PC-9 (cell line): ENCODE measurements around the gene ANKRD52. TPM values are rescaled to one million over a fixed set of nuclear protein-coding genes. Genes with fewer than 3 reads are reported as not detected.

Source experiments
- BruUV-seq: library from RNA; stranded (reverse); fragments of 400-500 nt; replicated peaks from 2 replicates; lab custom pipeline; 2021; lab: Mats Ljungman, UMichigan
- CTCF ChIA-PET: fragments of 300-600 bp; sonication (Branson Sonifier 250); formaldehyde crosslinking; loops from one replicate; lab custom pipeline; 2022; ENCODE audit warnings: antibody characterized with exemption; lab: Charles Lee
- POLR2A ChIA-PET: fragments of 300-600 bp; sonication (Branson Sonifier 250); formaldehyde crosslinking; loops from one replicate; lab custom pipeline; 2022; ENCODE audit warnings: antibody characterized with exemption; ENCODE audit not compliant: unreplicated experiment; lab: Charles Lee
- DNase-seq, 2 experiments: peaks; one replicate each; pipeline versions ENCODE4 v3.0.0 to v3.0.0-alpha.2; 2015 to 2022; ENCODE audit warnings: mixed read lengths in 1 of 2
- H2AFZ ChIP-seq: fragments of 200-600 bp; sonication (generic); 2 replicates; pipeline ENCODE4 v1.8.1; 2017; ENCODE audit warnings: antibody characterized with exemption
- H3F3A ChIP-seq: fragments of 200-600 bp; sonication (generic); 2 replicates; pipeline ENCODE4 v1.8.1; 2017; ENCODE audit warnings: antibody characterized with exemption, mild to moderate bottlenecking, low read depth; ENCODE audit not compliant: insufficient read depth
- H3K27ac ChIP-seq: fragments of 200-600 bp; sonication (generic); 2 replicates; pipeline ENCODE4 v1.6.1; 2016; ENCODE audit warnings: mixed run types
- H3K27me3 ChIP-seq: fragments of 200-600 bp; sonication (generic); 2 replicates; pipeline ENCODE4 v1.6.1; 2016; ENCODE audit warnings: low read depth, mixed run types; ENCODE audit not compliant: insufficient read depth
- H3K36me3 ChIP-seq: fragments of 200-600 bp; sonication (generic); 2 replicates; pipeline ENCODE4 v1.6.1; 2016; ENCODE audit warnings: low read depth, mixed run types
- H3K4me1 ChIP-seq: fragments of 200-600 bp; sonication (generic); replicated peaks from 2 replicates; pipeline ENCODE4 v1.6.1; 2016; ENCODE audit warnings: mixed run types; ENCODE audit not compliant: insufficient read depth
- H3K4me2 ChIP-seq: fragments of 200-600 bp; sonication (generic); 2 replicates; pipeline ENCODE4 v1.6.1; 2017; ENCODE audit warnings: mixed run types
- H3K4me3 ChIP-seq: fragments of 200-600 bp; sonication (generic); 2 replicates; pipeline ENCODE4 v1.6.1; 2016; ENCODE audit warnings: mixed run types
- H3K79me2 ChIP-seq: fragments of 200-600 bp; sonication (generic); 2 replicates; pipeline ENCODE4 v1.6.1; 2017; ENCODE audit warnings: low read depth, mixed run types
- H3K9me2 ChIP-seq: fragments of 200-600 bp; sonication (generic); 2 replicates; pipeline ENCODE4 v1.8.1; 2017; ENCODE audit warnings: mild to moderate bottlenecking; ENCODE audit not compliant: insufficient read depth
- H3K9me3 ChIP-seq: fragments of 200-600 bp; sonication (generic); 2 replicates; pipeline ENCODE4 v1.8.1; 2016; ENCODE audit warnings: low read depth; ENCODE audit not compliant: insufficient read depth
- H4K20me1 ChIP-seq: fragments of 200-600 bp; sonication (generic); 2 replicates; pipeline ENCODE4 v1.8.1; 2017; ENCODE audit not compliant: insufficient read depth
- EZH2 ChIP-seq: fragments of 200-600 bp; sonication (generic); IDR thresholded peaks from 2 replicates; pipeline ENCODE4 v1.8.0; 2017; ENCODE audit warnings: antibody characterized with exemption, low read depth
- intact Hi-C: fragments of 100-400 bp; cut with micrococcal nuclease; formaldehyde crosslinking; loops from one replicate; pipeline ENCODE4 v1.10.0; 2022; ENCODE audit not compliant: unreplicated experiment
- total RNA-seq: library from RNA; stranded (reverse); gene quantifications from 2 replicates; pipeline ENCODE4 v1.2.3, GENCODE V29; 2021
- TF ChIP-seq, protein P1 (sequence below): fragments of 200-600 bp; sonication (generic); conservative IDR thresholded peaks from 2 replicates; pipeline ENCODE4 v1.6.1; 2017; ENCODE audit warnings: mixed run types, antibody characterized with exemption, mild to moderate bottlenecking, moderate library complexity

ANKRD52 gene
- total RNA-seq, 1 experiment from 2014 or later: 59.4 TPM

DNA sequence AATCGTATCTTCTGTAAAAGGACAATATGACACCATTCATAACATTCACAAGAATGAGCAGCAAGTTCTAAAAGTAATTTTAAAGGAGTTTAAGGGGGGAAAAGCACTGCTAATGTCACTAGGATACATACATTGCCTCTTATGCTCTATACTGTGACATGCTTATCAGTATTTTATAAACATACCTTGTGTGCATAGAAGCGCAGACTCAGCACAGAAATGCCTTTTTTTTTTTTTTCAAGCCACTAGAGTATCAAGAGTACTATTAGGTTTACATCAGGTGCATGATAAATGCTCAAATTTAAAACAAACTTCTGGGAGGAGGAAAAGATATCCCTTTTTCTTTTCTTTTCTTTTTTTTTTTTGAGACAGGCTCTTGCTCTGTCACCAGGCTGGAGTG lies 55.3 kb downstream of the ANKRD52 start:
- Histone ChIP-seq H3K4me3 (no peak overlapping the region), H3K4me1 (no peaks in the 10 kb centered on the region), H2AFZ (no peak overlapping the region), H3K27me3 (no peaks in the 10 kb centered on the region), H3K79me2 (no peaks in the 10 kb centered on the region), H3K36me3 (peaks cover 8% of the 10 kb centered on the region; the same call in 1 of the 2 replicates), H4K20me1 (peaks cover 5% of the 10 kb centered on the region; the same call in 1 of the 2 replicates), H3K9me2 (no peaks in the 10 kb centered on the region), H3K4me2 (no peak overlapping the region), H3F3A (peaks cover 18% of the 10 kb centered on the region; the same call in 1 of the 2 replicates), H3K27ac (no peak overlapping the region), H3K9me3 (no peaks in the 10 kb centered on the region)
- ChIA-PET POLR2A (interaction anchor here (1.3 kb wide), 1 partner anchor 19 kb away, joined by 4 read pairs; the partner anchor contains the start of gene RNF41), CTCF (no interaction called here)
- intact Hi-C loops: no loop called here
- TF ChIP-seq, protein P1, sequence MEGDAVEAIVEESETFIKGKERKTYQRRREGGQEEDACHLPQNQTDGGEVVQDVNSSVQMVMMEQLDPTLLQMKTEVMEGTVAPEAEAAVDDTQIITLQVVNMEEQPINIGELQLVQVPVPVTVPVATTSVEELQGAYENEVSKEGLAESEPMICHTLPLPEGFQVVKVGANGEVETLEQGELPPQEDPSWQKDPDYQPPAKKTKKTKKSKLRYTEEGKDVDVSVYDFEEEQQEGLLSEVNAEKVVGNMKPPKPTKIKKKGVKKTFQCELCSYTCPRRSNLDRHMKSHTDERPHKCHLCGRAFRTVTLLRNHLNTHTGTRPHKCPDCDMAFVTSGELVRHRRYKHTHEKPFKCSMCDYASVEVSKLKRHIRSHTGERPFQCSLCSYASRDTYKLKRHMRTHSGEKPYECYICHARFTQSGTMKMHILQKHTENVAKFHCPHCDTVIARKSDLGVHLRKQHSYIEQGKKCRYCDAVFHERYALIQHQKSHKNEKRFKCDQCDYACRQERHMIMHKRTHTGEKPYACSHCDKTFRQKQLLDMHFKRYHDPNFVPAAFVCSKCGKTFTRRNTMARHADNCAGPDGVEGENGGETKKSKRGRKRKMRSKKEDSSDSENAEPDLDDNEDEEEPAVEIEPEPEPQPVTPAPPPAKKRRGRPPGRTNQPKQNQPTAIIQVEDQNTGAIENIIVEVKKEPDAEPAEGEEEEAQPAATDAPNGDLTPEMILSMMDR: no peak
- TF ChIP-seq EZH2: no peak
- DNase-seq: no peak
- no TSS peak for BruUV-seq

DNA sequence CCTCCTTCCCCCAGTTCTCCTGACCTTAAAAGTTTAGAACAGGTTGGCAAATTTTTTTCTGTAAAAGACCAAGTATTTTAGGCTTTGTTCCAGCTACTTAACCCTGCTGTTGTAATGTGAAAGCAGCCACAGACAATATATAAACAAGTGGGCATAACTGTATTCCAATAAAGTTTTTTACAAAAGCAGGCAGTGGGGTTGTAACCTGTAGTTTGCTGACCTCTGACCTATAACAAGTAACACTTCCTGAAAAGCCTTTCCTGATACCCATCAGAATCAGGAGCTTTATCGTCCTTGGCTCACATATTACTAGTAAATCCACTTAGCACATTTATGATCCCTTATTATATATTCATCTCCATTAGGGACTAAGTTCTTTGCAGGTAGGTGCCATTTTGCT lies 55.8 kb downstream of the ANKRD52 start:
- POLR2A ChIA-PET: interaction anchor here (1.3 kb wide), 1 partner anchor 19 kb away, joined by 4 read pairs; the partner anchor contains the start of gene RNF41
- no TSS peak for BruUV-seq
- no peaks in the 10 kb centered on the region for H3K9me3 ChIP-seq
- DNase-seq: no peak
- TF ChIP-seq EZH2: no peak
- no peaks in the 10 kb centered on the region for H3K79me2 ChIP-seq
- no peak overlapping the region for H3K4me2 ChIP-seq
- H3K4me1 ChIP-seq: no peaks in the 10 kb centered on the region
- no peak overlapping the region for H3K4me3 ChIP-seq
- CTCF ChIA-PET: no interaction called here
- peaks cover 5% of the 10 kb centered on the region; the same call in 1 of the 2 replicates for H4K20me1 ChIP-seq
- H3K9me2 ChIP-seq: no peaks in the 10 kb centered on the region
- H2AFZ ChIP-seq: no peak overlapping the region
- H3K27me3 ChIP-seq: no peaks in the 10 kb centered on the region
- H3K36me3 ChIP-seq: peaks cover 3% of the 10 kb centered on the region; the same call in 1 of the 2 replicates
- H3K27ac ChIP-seq: no peak overlapping the region
- intact Hi-C loops: no loop called here
- H3F3A ChIP-seq: peaks cover 21% of the 10 kb centered on the region; the same call in 1 of the 2 replicates

DNA sequence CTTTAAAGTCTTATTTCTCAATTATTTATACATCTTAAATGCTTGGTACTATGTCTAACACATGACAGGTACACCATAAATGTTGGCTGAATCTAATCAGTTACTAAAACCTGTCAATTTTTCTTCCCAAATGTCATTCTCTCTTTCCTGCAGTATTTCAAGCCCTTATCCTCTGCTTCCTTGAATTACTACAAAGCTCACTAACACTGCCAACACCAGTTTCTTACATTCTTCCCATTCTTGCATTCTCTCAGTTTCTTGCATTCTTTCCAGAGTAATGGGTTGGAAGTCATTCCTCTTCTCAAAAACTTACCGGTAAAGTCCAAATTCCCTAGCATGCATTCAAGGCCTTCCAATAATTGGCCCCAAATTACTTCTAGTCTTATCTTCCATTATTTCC lies 59.3 kb downstream of the ANKRD52 start:
- Histone ChIP-seq H3K27me3 (no peaks in the 10 kb centered on the region), H2AFZ (no peak overlapping the region), H3K27ac (no peak overlapping the region), H3K4me1 (no peaks in the 10 kb centered on the region), H3K36me3 (no peaks in the 10 kb centered on the region), H3K4me2 (no peak overlapping the region), H3K4me3 (no peak overlapping the region), H3K9me3 (no peaks in the 10 kb centered on the region), H3K9me2 (no peaks in the 10 kb centered on the region), H4K20me1 (no peaks in the 10 kb centered on the region), H3K79me2 (no peaks in the 10 kb centered on the region), H3F3A (peaks cover 32% of the 10 kb centered on the region; the same call in 1 of the 2 replicates)
- no TSS peak for BruUV-seq
- intact Hi-C loops: loop anchor here (10.0 kb wide), 1 partner anchor 436 kb away; the partner anchor contains the start of gene BAZ2A
- TF ChIP-seq, protein P1: no peak
- no peak for TF ChIP-seq EZH2
- DNase-seq: no peak
- ChIA-PET POLR2A (interaction anchor here (0.8 to 0.9 kb wide), 2 partner anchors 23 to 30 kb away, joined by 5 to 14 read pairs; no protein-coding TSS in a partner anchor), CTCF (interaction anchor here (0.5 kb wide), 1 partner anchor 51 kb away, joined by 9 read pairs; no protein-coding TSS in a partner anchor)
